HG02970 (cell line): ENCODE measurements around the gene MYCN.
"Not testable (repeated sequence)": the region's sequence is repeated elsewhere in the genome, so short reads cannot be mapped to it uniquely, and the experiment has no call there.

ENCODE experiments used
- ATAC-seq: cut with Tn5 transposase; IDR thresholded peaks from one replicate; pipeline ENCODE4 v1.9.1; 2021; ENCODE audit warnings: mild to moderate bottlenecking, moderate library complexity, moderate number of reproducible peaks; ENCODE audit not compliant: unreplicated experiment, low FRiP score

The MYCN gene

DNA sequence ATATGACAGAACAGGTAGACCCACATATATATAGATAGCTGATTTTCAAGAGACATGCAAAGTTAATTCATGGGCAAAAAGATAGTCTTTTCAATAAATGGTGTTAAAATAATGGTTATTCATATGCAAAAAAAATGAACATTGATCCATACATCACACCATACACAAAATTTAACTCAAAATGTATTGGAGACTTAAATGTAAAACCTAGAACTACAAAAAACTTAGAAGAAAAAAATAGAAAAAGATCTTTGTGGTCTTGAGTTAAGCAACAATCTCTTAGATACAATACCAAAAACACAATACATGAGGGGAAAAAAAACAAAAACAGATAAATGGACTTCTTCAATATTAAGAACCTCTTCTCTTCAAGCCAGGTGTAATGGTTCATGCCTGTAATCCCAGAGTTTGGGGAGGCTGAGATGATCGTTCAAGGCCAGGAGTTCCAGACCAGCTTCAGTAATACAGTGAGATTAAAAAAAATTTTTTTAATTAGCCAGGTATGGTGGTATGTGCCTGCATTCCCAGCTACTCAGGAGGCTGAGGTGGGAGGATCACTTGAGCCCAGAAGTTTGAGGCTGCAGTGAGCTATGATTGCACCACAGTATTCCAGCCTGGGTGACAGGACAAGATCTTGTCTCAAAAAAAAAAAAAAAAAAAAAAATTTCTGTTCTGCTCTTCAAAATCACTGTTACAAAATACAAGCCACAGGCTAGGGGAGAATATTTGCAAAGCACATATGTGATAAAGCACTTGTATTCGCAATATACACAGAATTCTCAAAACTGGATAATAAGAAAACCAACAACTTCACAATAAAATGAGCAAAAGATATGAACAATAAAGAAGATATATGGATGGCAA is 32.7 kb upstream of the MYCN start:
- ATAC-seq: no peak

DNA sequence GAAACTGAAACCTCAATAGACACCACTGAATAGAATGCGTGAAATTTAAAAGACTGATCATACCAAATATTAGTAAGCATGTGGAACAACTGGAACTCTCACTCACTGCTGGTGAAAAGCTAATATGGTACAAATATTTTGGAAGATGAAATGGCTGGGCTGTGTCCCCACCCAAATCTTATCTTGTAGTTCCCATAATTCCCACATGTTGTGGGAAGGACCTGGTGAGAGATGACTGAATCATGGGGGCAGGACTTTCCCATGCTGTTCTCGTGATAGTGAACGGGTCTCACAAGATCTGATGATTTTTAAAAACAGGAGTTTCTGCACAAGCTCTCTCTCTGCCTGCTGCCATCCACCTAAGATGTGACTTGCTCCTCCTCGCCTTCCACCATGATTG is 32.0 kb upstream of the MYCN start:
- ATAC-seq: no peak

DNA sequence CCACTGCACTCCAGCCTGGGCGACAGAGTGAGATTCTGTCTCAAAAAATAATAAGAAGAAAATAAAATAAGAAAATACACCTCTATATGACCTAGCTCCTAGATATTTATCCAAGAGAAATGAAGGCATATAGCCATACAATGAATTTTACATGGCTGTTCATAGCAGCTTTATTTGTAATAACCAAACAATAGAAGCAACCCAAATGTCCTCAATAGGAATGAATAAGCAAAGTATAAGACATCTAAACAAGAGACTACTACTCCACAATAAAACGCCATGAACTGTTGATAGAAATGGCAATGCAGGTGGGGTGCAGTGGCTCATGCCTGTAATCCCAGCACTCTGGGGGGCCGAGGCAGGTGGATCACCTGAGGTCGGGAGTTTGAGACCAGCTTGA is 31.2 kb upstream of the MYCN start:
- no peak for ATAC-seq

DNA sequence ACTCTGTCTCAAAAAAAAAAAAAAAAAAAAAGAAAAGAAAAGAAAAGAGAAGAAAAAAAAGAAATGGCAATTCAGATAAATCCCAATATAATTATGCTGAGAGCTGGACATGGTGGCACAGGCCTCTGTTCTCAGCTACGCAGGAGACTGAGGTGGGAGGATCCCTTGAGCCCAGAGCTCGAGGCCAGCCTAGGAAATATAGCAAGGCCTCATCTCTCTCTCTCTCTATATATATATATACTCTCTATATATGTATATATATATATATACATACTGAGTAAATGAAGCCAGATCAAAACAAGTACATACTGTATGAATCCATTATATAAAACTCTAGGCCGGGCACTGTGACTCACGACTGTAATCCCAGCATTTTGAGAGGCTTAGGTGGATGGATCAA is 30.6 kb upstream of the MYCN start:
- no peak for ATAC-seq

DNA sequence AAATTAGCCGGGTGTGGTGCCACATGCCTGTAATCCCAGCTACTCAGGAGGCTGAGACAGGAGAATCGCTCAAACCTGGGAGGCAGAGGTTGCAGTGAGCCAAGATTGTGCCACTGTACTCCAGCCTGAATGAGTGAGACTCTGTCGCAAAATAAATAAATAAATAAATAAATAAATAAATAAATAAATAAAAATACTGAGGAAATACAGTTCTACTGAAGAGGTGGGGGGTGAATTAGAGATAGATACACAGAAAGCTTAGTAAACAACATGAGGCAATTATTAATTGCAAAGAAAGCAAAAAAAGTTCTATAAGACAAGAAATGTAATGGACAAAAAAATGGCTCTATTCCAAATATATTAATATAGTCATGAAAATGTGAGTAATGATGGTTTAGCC is 29.1 kb upstream of the MYCN start:
- not testable (repeated sequence) for ATAC-seq

DNA sequence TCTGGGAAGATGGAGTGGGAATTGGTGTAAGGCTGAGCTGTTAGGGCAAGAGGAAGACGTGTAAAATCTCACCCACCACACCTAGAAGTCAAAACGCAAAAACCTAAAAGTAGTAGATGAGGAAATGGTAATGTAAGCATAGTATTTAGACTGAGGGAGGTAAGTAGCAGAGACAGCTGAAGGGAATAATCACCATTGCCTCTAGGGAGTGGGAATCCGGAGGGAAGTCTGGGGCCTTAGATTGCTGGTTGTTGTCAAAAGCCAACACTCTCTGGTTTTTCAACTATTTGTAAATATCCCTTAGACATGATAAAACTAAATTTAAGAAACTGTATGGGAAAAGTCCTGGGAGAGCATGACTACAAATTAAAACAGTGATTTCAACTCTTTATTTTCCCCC is 28.7 kb upstream of the MYCN start:
- ATAC-seq: no peak

DNA sequence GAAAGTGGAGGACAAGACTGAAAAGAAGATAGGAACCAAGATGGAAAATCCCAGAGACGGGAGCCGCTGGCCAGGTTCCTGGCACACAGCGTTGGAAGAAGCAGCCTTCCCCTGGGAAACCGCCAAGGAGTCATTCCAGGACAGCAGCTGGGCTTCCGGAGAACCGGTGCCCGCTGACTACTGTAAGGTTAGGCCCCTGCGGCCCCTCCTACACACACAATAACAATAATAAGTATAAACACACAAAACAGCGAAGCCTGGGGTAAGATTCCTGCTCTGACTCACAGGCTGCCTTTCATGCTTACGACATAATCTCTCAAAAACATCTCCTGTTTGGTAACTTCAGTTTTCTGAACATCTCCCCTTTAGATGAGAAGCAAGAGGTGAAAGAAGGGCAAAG is 28.1 kb upstream of the MYCN start:
- no peak for ATAC-seq

DNA sequence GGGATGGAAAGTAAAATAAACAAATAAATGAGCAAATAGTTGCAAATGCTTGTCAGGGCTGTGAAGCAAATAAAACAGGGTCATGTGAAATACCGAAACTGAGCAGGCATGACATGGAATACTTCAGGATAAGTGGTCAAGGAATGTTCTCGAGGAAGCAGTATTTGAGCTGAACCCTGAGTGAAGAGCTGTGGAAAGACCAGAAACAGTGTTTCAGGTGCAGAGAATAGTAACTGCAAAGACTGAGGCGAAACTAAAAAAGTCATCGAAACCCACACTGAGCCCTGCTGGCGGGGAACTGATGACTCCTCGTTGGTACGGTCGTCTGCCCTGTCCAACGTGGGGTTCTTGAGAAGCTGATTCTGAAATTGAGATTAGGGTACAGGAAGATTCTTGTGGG is 27.2 kb upstream of the MYCN start:
- ATAC-seq: no peak

DNA sequence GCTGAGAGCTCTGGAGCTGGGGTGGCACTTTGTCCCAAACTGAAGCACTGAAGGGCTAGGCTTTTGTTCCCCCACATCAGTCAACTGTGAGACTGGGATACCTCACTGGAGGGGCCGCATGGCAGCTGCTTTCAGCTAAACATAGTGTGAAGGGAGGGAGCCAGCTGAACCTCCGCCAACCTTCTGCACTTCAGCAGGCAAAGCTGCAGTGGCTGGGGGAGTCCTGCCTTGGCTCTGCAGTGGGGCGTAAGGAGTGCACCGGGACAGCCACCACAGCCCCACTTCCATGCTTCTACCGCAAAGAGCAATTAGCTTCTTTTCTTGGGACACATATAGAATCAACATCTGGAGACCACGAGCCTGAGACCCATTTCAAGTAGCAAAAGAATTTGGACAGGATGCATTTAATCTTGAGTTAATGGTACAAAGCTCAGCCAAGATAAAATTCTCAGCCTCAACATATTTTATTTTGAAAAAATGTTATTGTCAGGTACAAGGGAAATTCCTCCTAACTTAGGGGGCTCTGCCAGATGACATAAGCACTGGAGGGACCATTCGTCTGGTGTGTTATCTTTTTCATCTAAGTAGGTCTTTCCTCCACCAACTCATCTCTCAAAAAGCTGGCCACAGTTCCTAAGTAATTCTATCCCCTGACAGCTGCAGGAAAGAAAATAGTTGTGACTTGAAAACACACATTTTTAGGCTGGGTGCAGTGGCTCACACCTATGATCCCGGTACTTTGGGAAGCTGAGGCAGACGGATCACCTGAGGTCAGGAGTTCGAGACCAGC is 25.6 kb upstream of the MYCN start:
- ATAC-seq: no peak

DNA sequence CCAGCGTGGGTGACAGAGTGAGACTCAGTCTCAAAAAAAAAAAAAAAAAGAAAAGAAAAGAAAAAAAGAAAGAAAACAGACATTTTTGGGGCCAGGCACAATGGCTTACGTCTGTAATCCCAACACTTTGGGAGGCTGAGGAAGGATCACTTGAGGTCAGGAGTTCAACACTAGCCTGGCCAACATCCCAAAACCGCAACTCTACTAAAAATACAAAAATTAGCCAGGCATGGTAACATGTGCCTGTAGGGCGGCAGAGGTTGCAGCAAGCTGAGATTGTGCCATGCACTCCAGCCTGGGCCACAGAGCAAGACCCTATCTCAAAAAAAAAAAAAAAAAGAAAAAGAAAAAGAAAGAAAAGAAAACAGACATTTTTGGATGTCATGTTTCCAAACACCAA is 24.8 kb upstream of the MYCN start:
- not testable (repeated sequence) for ATAC-seq

DNA sequence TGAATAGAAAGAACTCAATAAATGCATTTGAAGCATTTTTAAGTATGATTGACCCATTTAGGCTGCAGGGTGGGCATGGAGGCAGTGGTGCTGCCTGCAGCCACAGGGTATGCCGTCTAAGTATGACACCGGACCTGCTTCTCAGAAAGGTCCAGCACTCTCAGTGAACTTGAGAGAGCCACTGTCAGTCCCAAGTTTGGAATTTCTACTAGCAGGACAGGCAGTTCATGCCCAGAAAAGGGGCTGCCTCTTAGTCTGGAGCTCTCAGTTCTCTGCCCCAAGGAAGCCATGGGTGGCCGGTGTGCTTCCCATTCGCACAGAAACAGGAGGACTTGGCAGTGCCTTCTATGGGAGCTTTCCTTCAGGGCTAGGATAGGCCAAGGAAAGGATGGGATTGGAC is 24.0 kb upstream of the MYCN start:
- ATAC-seq: no peak

DNA sequence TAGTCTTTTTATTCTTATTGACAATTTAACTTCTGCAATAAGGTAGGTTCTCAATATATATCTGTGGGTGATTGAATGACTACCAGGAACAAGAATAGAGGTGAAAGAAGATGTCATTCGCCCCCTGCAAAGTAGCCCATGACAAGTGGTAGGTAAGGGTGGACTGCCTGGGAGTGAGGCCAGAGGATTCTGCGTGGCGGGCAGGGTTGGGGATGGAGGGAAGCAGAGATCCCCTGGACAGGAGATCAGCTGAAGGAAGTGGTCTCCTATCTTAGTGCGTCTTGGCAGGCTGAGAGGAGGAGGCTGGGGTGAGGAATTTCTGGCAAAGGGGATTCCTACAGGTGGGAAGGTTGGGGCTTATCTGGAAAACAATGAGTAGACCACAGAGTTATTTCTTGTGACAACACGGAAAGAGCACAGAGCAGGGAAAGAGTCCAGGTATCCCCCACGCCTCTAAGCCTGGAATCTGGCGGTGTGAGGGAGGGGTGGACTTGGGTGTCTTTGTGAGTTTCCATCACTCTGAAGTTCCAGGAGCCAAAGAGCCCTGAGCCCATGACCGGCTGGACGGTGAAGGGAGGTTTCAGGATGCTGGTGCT is 21.5 kb upstream of the MYCN start:
- no peak for ATAC-seq

DNA sequence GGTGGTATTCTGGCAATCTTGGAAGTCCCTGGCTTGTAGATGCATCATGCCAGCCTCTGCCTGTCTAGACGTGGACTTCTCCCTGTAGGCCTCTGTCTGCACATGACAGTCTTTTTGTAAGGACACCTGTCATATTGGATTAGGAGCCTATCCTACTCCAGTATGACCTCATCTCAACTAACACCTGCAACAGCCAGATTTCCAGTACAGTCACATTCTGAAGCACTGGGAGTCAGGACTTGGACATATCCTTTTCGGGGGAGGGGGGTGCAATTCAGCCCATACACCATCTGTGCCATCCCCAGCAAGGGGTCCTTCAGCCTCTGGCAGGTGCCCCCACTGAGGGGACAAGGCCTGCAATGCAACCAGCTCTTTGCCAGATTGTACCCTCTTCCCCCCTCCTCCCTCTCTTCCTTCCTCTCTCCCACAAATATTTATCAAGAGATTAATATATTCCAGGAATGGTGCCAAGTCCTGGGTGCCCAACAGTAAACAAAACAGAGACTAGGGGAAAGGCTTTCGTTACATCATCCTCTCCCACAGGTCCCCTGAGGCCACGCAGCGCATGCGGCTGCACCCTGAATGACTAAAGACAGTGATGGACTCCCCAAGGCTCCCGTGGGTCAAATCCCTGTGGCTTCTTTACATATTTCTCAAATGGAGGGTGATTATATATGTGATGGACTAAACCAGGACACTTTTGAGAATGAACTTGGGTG is 20.5 kb upstream of the MYCN start:
- no peak for ATAC-seq

DNA sequence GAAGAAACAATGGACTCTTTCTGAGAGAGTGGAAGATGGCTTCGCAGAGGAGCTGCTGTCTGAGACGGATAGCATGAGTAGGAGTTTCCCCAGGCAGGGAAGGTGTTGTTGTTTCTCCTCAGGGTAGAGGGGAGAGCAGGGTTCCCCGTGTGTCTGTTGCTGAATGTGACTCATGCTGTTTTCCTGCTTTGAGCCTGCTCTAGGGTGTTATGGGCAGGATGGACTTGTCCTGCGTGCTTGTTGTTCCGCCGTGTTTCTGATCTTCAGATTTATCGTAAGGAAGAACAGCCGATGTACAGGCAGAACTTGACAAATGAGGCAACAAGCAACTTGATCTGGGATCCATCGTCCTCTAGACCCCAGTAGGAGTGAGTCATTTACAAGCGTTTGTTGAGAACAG is 19.7 kb upstream of the MYCN start:
- no peak for ATAC-seq

DNA sequence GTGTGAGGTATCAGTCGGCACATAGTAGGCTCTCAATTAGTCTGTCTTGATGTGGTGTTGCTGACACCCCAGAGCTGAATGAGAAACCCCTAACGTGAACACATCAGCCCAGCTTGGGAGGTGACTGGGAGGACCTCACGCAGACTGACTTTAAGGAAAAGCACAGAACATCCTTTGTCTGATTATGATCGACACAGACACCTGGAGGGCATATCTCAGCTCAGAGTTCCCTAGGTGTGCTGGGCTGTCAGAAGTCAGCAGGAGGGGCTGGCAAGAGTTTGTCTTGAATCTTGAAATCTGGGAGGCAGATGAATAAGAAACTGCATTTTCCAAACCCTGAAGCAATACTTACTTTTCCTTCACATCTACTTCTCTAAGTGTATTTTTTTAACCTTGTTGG is 16.8 kb upstream of the MYCN start:
- ATAC-seq: no peak

DNA sequence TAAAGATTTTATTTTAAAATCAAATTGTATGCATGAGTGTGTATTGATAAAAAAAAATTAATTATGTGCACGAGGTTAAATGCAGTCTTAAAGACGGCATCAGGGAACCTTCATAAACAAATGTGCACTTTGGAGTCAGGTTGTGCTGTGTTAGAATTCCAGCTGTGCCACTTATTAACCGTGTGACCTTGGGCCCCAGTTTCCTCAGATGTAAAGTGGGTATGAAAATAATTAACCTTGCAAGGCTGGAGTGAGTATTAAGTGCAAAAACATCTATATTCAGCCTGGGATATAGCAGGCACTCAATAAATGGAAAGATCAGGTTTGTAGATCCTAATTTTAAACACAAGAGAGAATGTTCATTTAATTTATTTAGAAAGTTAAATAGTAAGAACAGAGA is 14.5 kb upstream of the MYCN start:
- ATAC-seq: no peak

DNA sequence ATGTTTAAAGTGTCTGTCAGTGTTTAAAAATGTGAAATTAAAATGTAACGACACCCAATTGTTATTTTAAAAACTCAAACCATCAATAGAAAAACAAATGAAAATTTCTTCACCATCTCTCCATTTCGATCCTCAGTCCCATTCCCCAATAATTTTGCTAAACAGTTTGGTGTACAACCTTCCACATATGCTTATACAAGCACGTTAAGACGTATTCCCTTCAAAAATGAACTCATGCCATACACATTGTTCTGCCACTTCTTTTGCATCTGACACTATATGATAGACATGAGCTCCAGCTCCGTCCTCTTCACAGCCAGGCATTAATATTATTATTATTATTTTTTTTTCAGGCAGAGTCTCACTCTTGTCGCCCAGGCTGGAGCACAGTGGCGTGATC is 14.1 kb upstream of the MYCN start:
- no peak for ATAC-seq

DNA sequence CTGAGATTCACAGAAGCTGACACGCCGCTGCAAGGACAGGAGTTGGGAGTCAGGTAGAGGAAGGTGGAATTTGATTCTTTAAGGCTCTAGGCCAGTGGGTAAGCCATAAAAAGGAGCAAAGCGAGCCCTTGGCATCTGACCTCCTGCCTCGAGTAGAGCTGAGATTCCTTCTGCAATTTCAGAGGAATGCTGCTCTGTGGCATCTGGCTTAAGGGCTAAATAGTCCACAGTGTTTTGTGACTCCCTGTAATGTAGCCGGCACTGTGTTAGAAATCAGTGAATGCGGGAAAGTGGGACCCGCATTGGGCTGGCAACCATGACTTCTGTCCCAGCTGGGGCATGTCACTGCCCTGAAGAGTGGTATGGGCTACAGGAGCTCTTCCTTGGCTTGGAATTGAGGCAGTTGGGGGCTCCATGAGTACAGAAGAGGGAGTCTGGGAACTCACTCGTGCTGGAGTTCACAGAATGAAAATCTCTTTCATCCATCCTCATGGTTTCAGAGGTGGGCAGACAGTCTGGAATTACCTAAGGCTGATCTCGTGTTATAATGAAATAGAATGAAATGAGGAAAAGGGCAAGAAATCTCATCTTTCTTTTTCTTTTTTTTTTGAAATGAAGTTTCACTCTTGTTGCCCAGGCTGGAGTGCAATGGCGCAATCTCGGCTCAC is 12.7 kb upstream of the MYCN start:
- ATAC-seq: no peak

DNA sequence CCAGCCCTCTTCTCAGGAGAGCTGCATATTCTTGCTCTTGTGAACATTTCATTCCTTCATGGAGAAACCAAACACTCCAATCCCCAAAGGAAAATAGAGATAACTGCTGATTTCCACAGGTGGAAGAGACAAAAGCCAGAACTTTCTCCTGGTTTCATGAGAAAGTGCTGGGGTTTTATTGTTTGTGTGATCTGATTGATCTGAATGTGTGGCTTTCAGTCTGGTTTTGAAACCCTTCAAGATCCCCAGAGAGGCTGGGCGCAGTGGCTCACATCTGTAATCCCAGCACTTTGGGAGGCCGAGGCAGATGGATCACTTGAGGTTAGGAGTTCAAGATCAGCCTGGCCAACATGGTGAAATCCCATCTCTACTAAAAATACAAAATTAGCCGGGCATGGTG is 11.3 kb upstream of the MYCN start:
- ATAC-seq: not testable (repeated sequence)

DNA sequence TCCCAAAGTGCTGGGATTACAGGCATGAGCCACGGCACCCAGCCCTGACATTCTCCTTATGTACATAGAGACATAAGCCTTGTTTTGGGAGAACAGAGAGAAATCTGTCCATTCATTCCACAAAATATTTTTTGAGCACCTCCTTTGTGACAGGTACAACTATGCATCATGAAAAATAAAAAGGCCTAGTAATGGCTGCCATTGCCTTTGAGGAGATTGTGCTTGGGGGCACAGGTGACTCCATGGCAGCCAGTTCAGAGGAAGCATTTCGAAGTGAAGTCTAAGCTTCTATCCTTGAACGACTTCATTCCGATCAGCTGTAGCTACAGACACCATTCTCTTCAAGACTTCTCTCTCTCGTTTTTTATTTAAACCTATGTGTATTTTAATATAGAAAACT is 10.5 kb upstream of the MYCN start:
- no peak for ATAC-seq
